ENCODE data around the gene AFAP1L1. TPM values are rescaled to one million over a fixed set of nuclear protein-coding genes. Genes with fewer than 3 reads are reported as not detected.

Gene AFAP1L1
- total and polyA plus RNA-seq, 2 of the 13 experiments (the other 11 are each of a cell fraction or from before 2014, with no cell fraction given): 0.38 to 1.0 TPM

- no peak; the same call in 2 of the 3 replicates for ATAC-seq
- WGBS (ENCODE audit: low lambda C conversion rate): no CpG with 5 or more reads among the region's 3 CpGs
- no peak for TF ChIP-seq POLR2AphosphoS5 (IDR thresholded peaks at IDR 0.05; ENCODE audit: low read depth, low read length)
- no peak for TF ChIP-seq NFYC (CRISPR knock-in tag; IDR thresholded peaks at IDR 0.05)
- TF ChIP-seq USF2 (IDR thresholded peaks at IDR 0.05; ENCODE audit: low read depth, low read length): no peak
- no peak for TF ChIP-seq USF2 (CRISPR knock-in tag; IDR thresholded peaks at IDR 0.05; ENCODE audit: borderline replicate concordance)
- TF ChIP-seq MIER2 (CRISPR knock-in tag; IDR thresholded peaks at IDR 0.05): peak; percentile 88
- TF ChIP-seq POLR2A (IDR thresholded peaks at IDR 0.05; ENCODE audit: insufficient read depth in 1 of 2, low read depth in 2 of 2, low read length in 2 of 2): no peak
- peak; percentile 36 to 91 for TF ChIP-seq REST (IDR thresholded peaks at IDR 0.05; ENCODE audit: borderline replicate concordance in 1 of 2, low read depth in 1 of 2, low read length in 2 of 2)
- no peak for TF ChIP-seq ZMAT3 (CRISPR knock-in tag; conservative IDR thresholded peaks at IDR 0.05)
- TF ChIP-seq HNF1B (CRISPR knock-in tag; IDR thresholded peaks at IDR 0.05): no peak
- TF ChIP-seq SSRP1 (CRISPR knock-in tag; IDR thresholded peaks at IDR 0.05): no peak
- no peak for TF ChIP-seq TERF1 (CRISPR knock-in tag; IDR thresholded peaks at IDR 0.05)
Observed at GRCh38 chr5:149254506-149254905, 17.2 kb upstream of the AFAP1L1 start.

More at GRCh38 chr5:149254506-149254905, 17.2 kb upstream of the AFAP1L1 start:
- H3K36me3 ChIP-seq (replicated peaks in 1 of 2; ENCODE audit: control insufficient read depth in 1 of 2, insufficient read depth in 2 of 2, low read length in 2 of 2): no peaks in the 10 kb centered on the region
- in situ Hi-C loops (cut with HindIII; ENCODE audit: extremely low pct_ligation_motif_present, low pct_unique_long_range_greater_than_20kb): no loop called here
- H3K4me2 ChIP-seq (ENCODE audit: low read depth, low read length): no peak overlapping the region
- no TSS peak for BruUV-seq (replicated peaks)
- H4K20me1 ChIP-seq (ENCODE audit: insufficient read depth, low read length): no peaks in the 10 kb centered on the region
- no peaks in the 10 kb centered on the region for H3K9me3 ChIP-seq (ENCODE audit: low read length)
- CTCF ChIA-PET (ENCODE audit: low intra/inter-chr PET ratio, low total read pairs): no interaction called here
- no peaks in the 10 kb centered on the region for H3K27me3 ChIP-seq (ENCODE audit: control insufficient read depth in 1 of 2, insufficient read depth in 2 of 2, low read length in 2 of 2)
- no peak for DNase-seq (ENCODE audit: low spot score)
- intact Hi-C loops (cut with micrococcal nuclease; ENCODE audit: unreplicated experiment): no loop called here
- H3K27ac ChIP-seq (ENCODE audit: extremely low read length, insufficient read depth, low read length): no peak overlapping the region
- H3K4me1 ChIP-seq (ENCODE audit: insufficient read depth, low read length): no peaks in the 10 kb centered on the region
- no peaks in the 10 kb centered on the region for H3K79me2 ChIP-seq (ENCODE audit: insufficient read depth, low read length)
- H3K4me3 ChIP-seq (replicated peaks in 1 of 3; ENCODE audit: insufficient read depth in 1 of 3, low read depth in 2 of 3, low read length in 3 of 3): no peak overlapping the region
- no peak overlapping the region for H2AFZ ChIP-seq (ENCODE audit: low read length)
- no peak for FAIRE-seq
- H3K9ac ChIP-seq (ENCODE audit: insufficient read depth, low read depth, low read length): no peak overlapping the region
- POLR2A ChIA-PET: no interaction called here

Measured in HepG2 (cell line).